Pancreas (tissue), 10 donors: ENCODE data around the gene SMTNL2. TPM values are rescaled to one million over a fixed set of nuclear protein-coding genes. Genes with fewer than 3 reads are reported as not detected.
A peak's percentile ranks its signal among the peaks of the same experiment; 100 is the strongest.

Experiments
- ATAC-seq, 4 donors: fragments of 200-7000 bp; cut with Tn5 transposase; one replicate each; pipeline versions ENCODE4 v1.8.0 to v1.9.1; 2020; ENCODE audit warnings: mild to moderate bottlenecking in 4 of 4, moderate library complexity in 4 of 4
- DNase-seq, 6 donors: peaks; one replicate each; pipeline ENCODE4 v3.0.0-alpha.2; 2020
- FAIRE-seq: peaks from 2 replicates; lab custom pipeline; 2012; peaks lifted over from hg19 to GRCh38; lab: Jason Lieb, UNC
- H3K27ac ChIP-seq, 4 donors: fragments of 200-600 bp; sonication (generic); 1 replicate in 3 of 4; 2 replicates in 1 of 4; pipeline versions ENCODE4 v1.5.0 to v1.8.0; 2020
- H3K27me3 ChIP-seq, 4 donors: fragments of 200-600 bp; one replicate each; pipeline ENCODE4 v1.8.0; 2021
- H3K36me3 ChIP-seq, 3 donors: fragments of 200-600 bp; sonication (generic) in 1 of 3; one replicate each; pipeline versions ENCODE4 v1.5.0 to v1.8.0; 2020 to 2021
- H3K4me1 ChIP-seq, 3 donors: fragments of 200-600 bp; one replicate each; pipeline ENCODE4 v1.8.0; 2021
- H3K4me3 ChIP-seq, 4 donors: fragments of 200-600 bp; sonication (generic) in 2 of 4; one replicate each; pipeline versions ENCODE4 v1.5.0 to v1.8.0; 2020 to 2021
- H3K9me3 ChIP-seq, 4 donors: fragments of 200-600 bp; one replicate each; pipeline ENCODE4 v1.8.0; 2021
- CTCF ChIP-seq, 4 donors: fragments of 200-600 bp; sonication (generic) in 3 of 4; IDR thresholded peaks; one replicate each; pipeline versions ENCODE4 v1.5.0 to v1.8.0; 2021; ENCODE audit warnings: antibody characterized with exemption in 4 of 4
- WGBS, 2 donors: extraction: QIAGEN DNeasy Blood & Tissue Kit; methylation state at CpG; one replicate each; pipeline ENCODE4 v1.1.7; 2013; 5-methylcytosine and 5-hydroxymethylcytosine counted together
- intact Hi-C, 3 donors: fragments of 100-400 bp; cut with DNase I; formaldehyde crosslinking; loops; one replicate each; pipeline versions ENCODE4 v1.11.1 to v1.14.2; 2022
- polyA plus RNA-seq, 2 donors: library from polyadenylated mRNA; stranded (reverse); fragments of 200-250 nt; gene quantifications; one replicate each; pipeline ENCODE4 v1.2.3, GENCODE V29; 2013
- total RNA-seq, 6 donors: library from RNA; stranded (reverse); fragmentation: NEBNext Ultra II Directional in 4 of 6; extraction: Animal tissue kit (Norgen Biotek cat#: 25700) in 4 of 6; gene quantifications; one replicate each; pipeline versions ENCODE4 v1.2.1 to v1.2.4, GENCODE V29; 2021 to 2023
- donor health status: healthy with polysubstance abuse.
- donor health status: DM: no; HTN: no; CAD: no; lungs with moderate emphysema.
- donor health status: DM: no; HTN: no; CAD: no.
- donor health status: control.
- donor health status: control.
- donor health status: Bipolar disorder and iron deficiency.
- donor health status: DM: yes; HTN: yes; CAD: no.
- donor health status: DM: no; HTN: no; CAD: no.
- donor health status: DM: no; HTN: no; CAD: no.
- donor health status: DM: yes; HTN: yes; CAD: no.

The SMTNL2 gene
- total and polyA plus RNA-seq, 8 donors, result 0.09 to 0.59 (median 0.26) TPM; not detected in 2

- intact Hi-C loops, result no loop called here
- peaks cover 15 to 27% (median 18%) of the 10 kb centered on the region in 3 donors for H3K4me1 ChIP-seq
- FAIRE-seq (no peak), DNase-seq (peak in 4 of 6 donors; percentile 41 to 87 (median 61)), ATAC-seq (peak; percentile 9 to 19 (median 14))
- peak overlapping the region; percentile 10 to 59 (median 50) for H3K4me3 ChIP-seq
- WGBS, 2 donors, result 18 to 24% methylated on average over 17 of the region's 17 CpGs
- TF ChIP-seq CTCF (IDR thresholded peaks at IDR 0.05), result no peak
- peak overlapping the region in 3 of 4 donors; percentile 68 to 85 (median 74) for H3K27ac ChIP-seq
- H3K9me3 ChIP-seq, result no peaks in the 10 kb centered on the region
- no peaks in the 10 kb centered on the region for H3K36me3 ChIP-seq
- no peaks in the 10 kb centered on the region for H3K27me3 ChIP-seq
Observed at GRCh38 chr17:4559139-4559791, 25.1 kb upstream of the SMTNL2 start.

GRCh38 chr17:4559966-4560365 is 24.4 kb upstream of the SMTNL2 start:
- Histone ChIP-seq H3K9me3 (no peaks in the 10 kb centered on the region), H3K27ac (peak overlapping the region; percentile 49 to 85 (median 71)), H3K27me3 (no peaks in the 10 kb centered on the region), H3K4me3 (peak overlapping the region; percentile 10 to 59 (median 50)), H3K36me3 (no peaks in the 10 kb centered on the region), H3K4me1 (peaks cover 13 to 22% (median 17%) of the 10 kb centered on the region in 3 donors)
- peak; percentile 4 to 31 (median 6) for ATAC-seq
- DNase-seq, result peak in 2 of 6 donors; percentile 41 to 60
- no peak for FAIRE-seq
- intact Hi-C loops, result no loop called here
- no peak for TF ChIP-seq CTCF (IDR thresholded peaks at IDR 0.05)
- 17 to 31% methylated on average over 5 of the region's 5 CpGs for WGBS, 2 donors

- intact Hi-C loops, result no loop called here
- H3K9me3 ChIP-seq, result no peaks in the 10 kb centered on the region
- peak within 1 kb of the TSS; percentile 10 to 59 (median 50) for H3K4me3 ChIP-seq
- peaks cover 13 to 22% (median 17%) of the 10 kb centered on the region in 3 donors for H3K4me1 ChIP-seq
- TF ChIP-seq CTCF (IDR thresholded peaks at IDR 0.05), result no peak
- no peak for FAIRE-seq
- peak within 1 kb of the TSS; percentile 49 to 85 (median 71) for H3K27ac ChIP-seq
- DNase-seq, result peak; percentile 93 to 98 (median 94)
- ATAC-seq, result peak; percentile 91 to 93 (median 91)
- H3K27me3 ChIP-seq, result no peaks in the 10 kb centered on the region
- no peaks in the 10 kb centered on the region for H3K36me3 ChIP-seq
- WGBS, 2 donors, result 16 to 21% methylated on average over 12 of the region's 12 CpGs
Observed at GRCh38 chr17:4560421-4560820, 23.9 kb upstream of the SMTNL2 start, which contains the start of gene GGT6. Gene GGT6 (minus strand): TSS chr17:4560577. CDS start chr17:4560521, 56 bp downstream.

- Histone ChIP-seq H3K4me1 (peaks cover 13 to 19% (median 17%) of the 10 kb centered on the region in 3 donors), H3K4me3 (peak overlapping the region in 2 of 4 donors; percentile 49 to 59), H3K27ac (peak overlapping the region; percentile 49 to 85 (median 71)), H3K36me3 (no peaks in the 10 kb centered on the region), H3K9me3 (no peaks in the 10 kb centered on the region), H3K27me3 (no peaks in the 10 kb centered on the region)
- WGBS, 2 donors, result 30 to 39% methylated on average over 11 of the region's 11 CpGs
- TF ChIP-seq CTCF (IDR thresholded peaks at IDR 0.05), result no peak
- no peak for FAIRE-seq
- peak; percentile 6 to 18 (median 10) for ATAC-seq
- peak in 2 of 6 donors; percentile 35 to 49 for DNase-seq
- intact Hi-C loops, result no loop called here
Observed at GRCh38 chr17:4560837-4561256, 23.5 kb upstream of the SMTNL2 start.
